Smooth muscle cell (in vitro differentiated cells): ENCODE data around the gene CDC25C. TPM values are rescaled to one million over a fixed set of nuclear protein-coding genes. Genes with fewer than 3 reads are reported as not detected.

Experiments
- DNase-seq: peaks from one replicate; lab custom pipeline; 2025; ENCODE audit not compliant: unreplicated experiment; lab: John Stamatoyannopoulos, UW
- H2AFZ ChIP-seq: fragments of 200-600 bp; sonication (generic); 2 replicates; pipeline ENCODE4 v1.6.0; 2016; ENCODE audit warnings: antibody characterized with exemption, low read depth, mild to moderate bottlenecking
- H3F3A ChIP-seq: fragments of 200-600 bp; sonication (generic); 2 replicates; pipeline ENCODE4 v1.6.0; 2017; ENCODE audit warnings: antibody characterized with exemption, low read depth
- H3K27ac ChIP-seq: fragments of 200-600 bp; sonication (generic); 2 replicates; pipeline ENCODE4 v1.5.1; 2016; ENCODE audit warnings: low read depth, mild to moderate bottlenecking
- H3K27me3 ChIP-seq: fragments of 200-600 bp; sonication (generic); 2 replicates; pipeline ENCODE4 v1.6.1; 2016; ENCODE audit warnings: low read depth, mild to moderate bottlenecking
- H3K36me3 ChIP-seq: fragments of 200-600 bp; sonication (generic); 2 replicates; pipeline ENCODE4 v1.5.1; 2016; ENCODE audit warnings: low read depth
- H3K4me1 ChIP-seq: fragments of 200-600 bp; sonication (generic); 2 replicates; pipeline ENCODE4 v1.5.1; 2016; ENCODE audit warnings: low read depth
- H3K4me2 ChIP-seq: fragments of 200-600 bp; sonication (generic); 2 replicates; pipeline ENCODE4 v1.6.0; 2016; ENCODE audit warnings: mild to moderate bottlenecking
- H3K4me3 ChIP-seq: fragments of 200-600 bp; sonication (generic); 2 replicates; pipeline ENCODE4 v1.5.1; 2016; ENCODE audit warnings: mild to moderate bottlenecking
- H3K79me2 ChIP-seq: fragments of 200-600 bp; sonication (generic); 2 replicates; pipeline ENCODE4 v1.6.0; 2016; ENCODE audit warnings: low read depth, mild to moderate bottlenecking
- H3K9ac ChIP-seq: fragments of 200-600 bp; sonication (generic); 2 replicates; pipeline ENCODE4 v1.6.0; 2016; ENCODE audit warnings: low read depth
- H3K9me3 ChIP-seq: fragments of 200-600 bp; sonication (generic); replicated peaks from 2 replicates; pipeline ENCODE4 v1.5.1; 2016; ENCODE audit warnings: low read depth
- H4K20me1 ChIP-seq: fragments of 200-600 bp; sonication (generic); 2 replicates; pipeline ENCODE4 v1.6.0; 2016; ENCODE audit warnings: low read depth
- WGBS: methylation state at CpG from one replicate; pipeline ENCODE4 v1.1.7; 2016; ENCODE audit warnings: low lambda C conversion rate; 5-methylcytosine and 5-hydroxymethylcytosine counted together
- polyA plus RNA-seq: library from polyadenylated mRNA; unstranded; fragments of >200 nt; fragmentation: Nextera tagmentation; extraction: Ambion mirVana; gene quantifications from 2 replicates; pipeline ENCODE4 v1.2.1, GENCODE V29; 2016
- total RNA-seq: library from RNA; depleted of rRNA; stranded (reverse); fragments of >200 nt; gene quantifications from 2 replicates; pipeline ENCODE4 v1.2.3, GENCODE V29; 2014
- TF ChIP-seq, protein P1 (sequence below): fragments of 200-600 bp; sonication (generic); IDR thresholded peaks from 2 replicates; pipeline ENCODE4 v1.5.1; 2017; ENCODE audit warnings: borderline replicate concordance, mild to moderate bottlenecking, antibody characterized with exemption; ENCODE audit not compliant: insufficient read depth, poor library complexity, severe bottlenecking

CDC25C gene
- total and polyA plus RNA-seq, 2 experiments from 2014 or later: 2.6 to 3.0 TPM

DNA sequence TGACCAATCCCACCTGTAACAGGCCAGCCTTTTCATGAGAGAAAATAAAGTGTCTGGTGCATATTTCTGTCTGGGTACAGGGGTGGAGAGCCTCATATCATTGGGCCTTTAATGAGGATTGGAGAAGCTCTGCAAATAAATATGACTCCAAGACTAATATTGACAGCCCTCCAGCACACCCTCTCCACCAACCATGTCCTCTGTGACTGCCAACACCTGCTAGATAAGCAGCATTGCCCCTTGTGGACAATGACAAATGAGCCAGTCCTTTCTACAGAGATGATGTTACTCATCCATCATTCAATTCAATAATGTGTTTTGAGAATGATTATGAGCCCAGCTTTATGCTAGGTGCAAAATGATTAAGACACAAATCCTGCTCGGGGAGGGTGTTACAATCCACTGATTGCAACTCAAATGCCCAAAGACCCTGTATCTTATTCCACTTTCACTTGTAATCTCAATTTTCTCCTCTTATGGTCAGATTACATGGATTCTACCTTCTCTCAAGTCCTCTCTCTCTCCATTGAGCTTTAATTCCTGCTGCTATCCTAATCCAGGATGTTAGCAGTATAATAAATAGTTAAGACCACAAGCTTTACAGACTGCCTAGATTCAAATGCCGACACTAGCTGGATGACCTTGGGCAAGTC is 55.1 kb downstream of the CDC25C start:
- no peaks in the 10 kb centered on the region for H3K36me3 ChIP-seq
- H3F3A ChIP-seq: no peaks in the 10 kb centered on the region
- H3K27me3 ChIP-seq: peaks cover 10% of the 10 kb centered on the region
- no peaks in the 10 kb centered on the region for H3K9me3 ChIP-seq
- no peaks in the 10 kb centered on the region for H4K20me1 ChIP-seq
- H3K4me1 ChIP-seq: no peaks in the 10 kb centered on the region
- H3K27ac ChIP-seq: no peak overlapping the region
- TF ChIP-seq, protein P1, sequence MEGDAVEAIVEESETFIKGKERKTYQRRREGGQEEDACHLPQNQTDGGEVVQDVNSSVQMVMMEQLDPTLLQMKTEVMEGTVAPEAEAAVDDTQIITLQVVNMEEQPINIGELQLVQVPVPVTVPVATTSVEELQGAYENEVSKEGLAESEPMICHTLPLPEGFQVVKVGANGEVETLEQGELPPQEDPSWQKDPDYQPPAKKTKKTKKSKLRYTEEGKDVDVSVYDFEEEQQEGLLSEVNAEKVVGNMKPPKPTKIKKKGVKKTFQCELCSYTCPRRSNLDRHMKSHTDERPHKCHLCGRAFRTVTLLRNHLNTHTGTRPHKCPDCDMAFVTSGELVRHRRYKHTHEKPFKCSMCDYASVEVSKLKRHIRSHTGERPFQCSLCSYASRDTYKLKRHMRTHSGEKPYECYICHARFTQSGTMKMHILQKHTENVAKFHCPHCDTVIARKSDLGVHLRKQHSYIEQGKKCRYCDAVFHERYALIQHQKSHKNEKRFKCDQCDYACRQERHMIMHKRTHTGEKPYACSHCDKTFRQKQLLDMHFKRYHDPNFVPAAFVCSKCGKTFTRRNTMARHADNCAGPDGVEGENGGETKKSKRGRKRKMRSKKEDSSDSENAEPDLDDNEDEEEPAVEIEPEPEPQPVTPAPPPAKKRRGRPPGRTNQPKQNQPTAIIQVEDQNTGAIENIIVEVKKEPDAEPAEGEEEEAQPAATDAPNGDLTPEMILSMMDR: no peak
- H3K4me2 ChIP-seq: no peak overlapping the region
- no peak overlapping the region for H2AFZ ChIP-seq
- no peak overlapping the region for H3K4me3 ChIP-seq
- H3K79me2 ChIP-seq: no peaks in the 10 kb centered on the region
- 88% methylated on average over 2 of the region's 2 CpGs for WGBS
- no peak overlapping the region for H3K9ac ChIP-seq
- DNase-seq: no peak

DNA sequence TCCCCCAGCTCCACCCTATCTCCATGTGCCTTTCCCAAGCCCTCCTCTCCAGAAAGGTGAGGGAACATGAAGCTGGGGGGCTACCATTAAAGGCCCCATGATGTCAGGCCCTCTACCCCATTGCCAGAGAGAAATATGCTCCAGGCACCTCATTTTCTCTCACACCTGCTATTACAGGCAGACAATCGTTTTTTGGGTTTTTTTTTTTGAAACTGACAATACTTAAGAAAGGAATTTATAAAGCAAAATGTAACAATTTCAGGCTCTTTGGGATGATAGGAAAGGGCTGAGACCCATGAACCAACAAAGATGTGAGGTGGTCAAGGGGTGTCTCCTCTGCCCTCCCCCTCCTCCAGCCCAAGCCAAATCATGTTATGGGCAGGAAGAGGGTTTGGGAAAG is 55.7 kb downstream of the CDC25C start:
- no peak overlapping the region for H3K9ac ChIP-seq
- no peak overlapping the region for H3K4me3 ChIP-seq
- 77% methylated on average over 1 of the region's 1 CpG for WGBS
- H3K9me3 ChIP-seq: no peaks in the 10 kb centered on the region
- no peak overlapping the region for H3K4me2 ChIP-seq
- no peaks in the 10 kb centered on the region for H4K20me1 ChIP-seq
- H3K79me2 ChIP-seq: no peaks in the 10 kb centered on the region
- no peak overlapping the region for H2AFZ ChIP-seq
- H3K27ac ChIP-seq: no peak overlapping the region
- TF ChIP-seq, protein P1: no peak
- H3K27me3 ChIP-seq: peaks cover 10% of the 10 kb centered on the region
- H3F3A ChIP-seq: no peaks in the 10 kb centered on the region
- no peaks in the 10 kb centered on the region for H3K36me3 ChIP-seq
- H3K4me1 ChIP-seq: no peaks in the 10 kb centered on the region
- no peak for DNase-seq

DNA sequence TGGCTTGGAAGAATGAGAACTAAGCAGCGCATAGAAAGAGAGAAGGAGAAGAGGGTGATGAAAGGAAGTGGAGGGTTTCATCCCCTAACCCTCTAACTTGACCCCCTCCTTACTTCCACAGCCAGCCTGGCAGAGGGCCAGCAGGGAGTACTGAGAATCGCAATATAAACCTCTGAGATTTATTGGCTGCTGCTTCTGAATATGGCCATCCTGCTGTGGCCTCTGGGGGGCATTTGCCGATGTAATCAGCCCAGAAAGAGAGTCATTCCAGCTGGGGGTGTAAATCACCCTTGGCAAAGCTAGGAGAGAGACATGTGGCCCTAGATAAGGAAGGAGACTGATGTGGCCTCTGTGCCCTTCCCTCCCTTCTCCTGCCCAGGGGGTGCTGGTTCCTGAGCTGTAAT is 56.2 kb downstream of the CDC25C start:
- TF ChIP-seq, protein P1: no peak
- WGBS: 23% methylated on average over 3 of the region's 3 CpGs
- Histone ChIP-seq H3K27ac (no peak overlapping the region), H3K9me3 (no peaks in the 10 kb centered on the region), H3K79me2 (no peaks in the 10 kb centered on the region), H3F3A (no peaks in the 10 kb centered on the region), H3K4me2 (no peak overlapping the region), H3K36me3 (no peaks in the 10 kb centered on the region), H3K4me3 (no peak overlapping the region), H3K27me3 (peaks cover 10% of the 10 kb centered on the region), H3K9ac (no peak overlapping the region), H2AFZ (no peak overlapping the region), H3K4me1 (no peaks in the 10 kb centered on the region), H4K20me1 (no peaks in the 10 kb centered on the region)
- no peak for DNase-seq
